ENCODE measurements around the gene ANTKMT.
A peak's percentile ranks its signal among the peaks of the same experiment; 100 is the strongest.
"Not testable (repeated sequence)": the region's sequence is repeated elsewhere in the genome, so short reads cannot be mapped to it uniquely, and the experiment has no call there.

ANTKMT gene

GRCh38 chr16:708959-709358 lies 12.0 kb upstream of the ANTKMT start:
- Histone ChIP-seq H3K4me1 (ENCODE audit: control insufficient read depth in 1 of 2, insufficient read depth in 2 of 2, low read length in 2 of 2) (no peaks in the 10 kb centered on the region), H3K9ac (ENCODE audit: low read depth in 1 of 2, low read length in 2 of 2) (no peak overlapping the region), H3K9me3 (ENCODE audit: control insufficient read depth in 1 of 2, low read length in 2 of 2) (no peaks in the 10 kb centered on the region), H3K4me3 (ENCODE audit: low read depth in 1 of 2, low read length in 2 of 2) (no peak overlapping the region), H3K27me3 (ENCODE audit: control insufficient read depth in 1 of 2, insufficient read depth in 2 of 2, low read length in 2 of 2) (peaks cover 62 to 65% of the 10 kb centered on the region in 2 donors), H3K27ac (ENCODE audit: low read depth, low read length) (no peak overlapping the region), H3K36me3 (ENCODE audit: control insufficient read depth in 1 of 2, insufficient read depth in 2 of 2, low read length in 2 of 2) (no peaks in the 10 kb centered on the region)

GRCh38 chr16:709566-710499 lies 11.1 kb upstream of the ANTKMT start:
- H3K9ac ChIP-seq (ENCODE audit: low read depth in 1 of 2, low read length in 2 of 2), result no peak overlapping the region
- H3K27me3 ChIP-seq (ENCODE audit: control insufficient read depth in 1 of 2, insufficient read depth in 2 of 2, low read length in 2 of 2), result peaks cover 53 to 59% of the 10 kb centered on the region in 2 donors
- H3K4me1 ChIP-seq (ENCODE audit: control insufficient read depth in 1 of 2, insufficient read depth in 2 of 2, low read length in 2 of 2), result peaks cover 0 to 4% of the 10 kb centered on the region in 2 donors
- no peak overlapping the region for H3K4me3 ChIP-seq (ENCODE audit: low read depth in 1 of 2, low read length in 2 of 2)
- no peak overlapping the region for H3K27ac ChIP-seq (ENCODE audit: low read depth, low read length)
- no peaks in the 10 kb centered on the region for H3K36me3 ChIP-seq (ENCODE audit: control insufficient read depth in 1 of 2, insufficient read depth in 2 of 2, low read length in 2 of 2)
- no peaks in the 10 kb centered on the region for H3K9me3 ChIP-seq (ENCODE audit: control insufficient read depth in 1 of 2, low read length in 2 of 2)

GRCh38 chr16:710500-711075 lies 10.4 kb upstream of the ANTKMT start:
- no peak overlapping the region for H3K9ac ChIP-seq (ENCODE audit: low read depth in 1 of 2, low read length in 2 of 2)
- peaks cover 53 to 56% of the 10 kb centered on the region in 2 donors for H3K27me3 ChIP-seq (ENCODE audit: control insufficient read depth in 1 of 2, insufficient read depth in 2 of 2, low read length in 2 of 2)

GRCh38 chr16:711084-711483 lies 9.9 kb upstream of the ANTKMT start:
- no peak overlapping the region for H3K27ac ChIP-seq (ENCODE audit: low read depth, low read length)
- H3K27me3 ChIP-seq (ENCODE audit: control insufficient read depth in 1 of 2, insufficient read depth in 2 of 2, low read length in 2 of 2), result peaks cover 56 to 60% of the 10 kb centered on the region in 2 donors
- no peaks in the 10 kb centered on the region for H3K36me3 ChIP-seq (ENCODE audit: control insufficient read depth in 1 of 2, insufficient read depth in 2 of 2, low read length in 2 of 2)
- H3K4me1 ChIP-seq (ENCODE audit: control insufficient read depth in 1 of 2, insufficient read depth in 2 of 2, low read length in 2 of 2), result peaks cover 3 to 7% of the 10 kb centered on the region in 2 donors
- H3K4me3 ChIP-seq (ENCODE audit: low read depth in 1 of 2, low read length in 2 of 2), result no peak overlapping the region
- H3K9me3 ChIP-seq (ENCODE audit: control insufficient read depth in 1 of 2, low read length in 2 of 2), result no peaks in the 10 kb centered on the region
- no peak overlapping the region for H3K9ac ChIP-seq (ENCODE audit: low read depth in 1 of 2, low read length in 2 of 2)

More at GRCh38 chr16:710500-711075, 10.4 kb upstream of the ANTKMT start:
- Histone ChIP-seq H3K4me3 (ENCODE audit: low read depth in 1 of 2, low read length in 2 of 2) (no peak overlapping the region), H3K27ac (ENCODE audit: low read depth, low read length) (no peak overlapping the region), H3K9me3 (ENCODE audit: control insufficient read depth in 1 of 2, low read length in 2 of 2) (no peaks in the 10 kb centered on the region), H3K36me3 (ENCODE audit: control insufficient read depth in 1 of 2, insufficient read depth in 2 of 2, low read length in 2 of 2) (no peaks in the 10 kb centered on the region), H3K4me1 (ENCODE audit: control insufficient read depth in 1 of 2, insufficient read depth in 2 of 2, low read length in 2 of 2) (peaks cover 0 to 4% of the 10 kb centered on the region in 2 donors)

- Histone ChIP-seq H3K27me3 (ENCODE audit: control insufficient read depth in 1 of 2, insufficient read depth in 2 of 2, low read length in 2 of 2) (peaks cover 56 to 60% of the 10 kb centered on the region in 2 donors), H3K9me3 (ENCODE audit: control insufficient read depth in 1 of 2, low read length in 2 of 2) (no peaks in the 10 kb centered on the region), H3K9ac (ENCODE audit: low read depth in 1 of 2, low read length in 2 of 2) (no peak overlapping the region), H3K27ac (ENCODE audit: low read depth, low read length) (no peak overlapping the region), H3K4me1 (ENCODE audit: control insufficient read depth in 1 of 2, insufficient read depth in 2 of 2, low read length in 2 of 2) (peaks cover 7 to 12% of the 10 kb centered on the region in 2 donors), H3K36me3 (ENCODE audit: control insufficient read depth in 1 of 2, insufficient read depth in 2 of 2, low read length in 2 of 2) (no peaks in the 10 kb centered on the region), H3K4me3 (ENCODE audit: low read depth in 1 of 2, low read length in 2 of 2) (no peak overlapping the region)
These were observed 9.2 kb upstream of the ANTKMT start for GRCh38 chr16:711548-712320.

- Histone ChIP-seq H3K4me1 (ENCODE audit: control insufficient read depth in 1 of 2, insufficient read depth in 2 of 2, low read length in 2 of 2) (peaks cover 7 to 13% of the 10 kb centered on the region in 2 donors), H3K27me3 (ENCODE audit: control insufficient read depth in 1 of 2, insufficient read depth in 2 of 2, low read length in 2 of 2) (peaks cover 49 to 54% of the 10 kb centered on the region in 2 donors)
- H3K36me3 ChIP-seq (ENCODE audit: control insufficient read depth in 1 of 2, insufficient read depth in 2 of 2, low read length in 2 of 2); H3K4me3 ChIP-seq (ENCODE audit: low read depth in 1 of 2, low read length in 2 of 2); H3K9ac ChIP-seq (ENCODE audit: low read depth in 1 of 2, low read length in 2 of 2); H3K9me3 ChIP-seq (ENCODE audit: control insufficient read depth in 1 of 2, low read length in 2 of 2); H3K27ac ChIP-seq (ENCODE audit: low read depth, low read length): not testable (repeated sequence)
These were observed 8.2 kb upstream of the ANTKMT start for GRCh38 chr16:712740-713250.

GRCh38 chr16:714079-714478 lies 6.9 kb upstream of the ANTKMT start:
- H3K9ac ChIP-seq (ENCODE audit: low read depth in 1 of 2, low read length in 2 of 2), result no peak overlapping the region
- peaks cover 16 to 24% of the 10 kb centered on the region in 2 donors for H3K4me1 ChIP-seq (ENCODE audit: control insufficient read depth in 1 of 2, insufficient read depth in 2 of 2, low read length in 2 of 2)
- no peak overlapping the region for H3K27ac ChIP-seq (ENCODE audit: low read depth, low read length)
- H3K4me3 ChIP-seq (ENCODE audit: low read depth in 1 of 2, low read length in 2 of 2), result no peak overlapping the region
- no peaks in the 10 kb centered on the region for H3K36me3 ChIP-seq (ENCODE audit: control insufficient read depth in 1 of 2, insufficient read depth in 2 of 2, low read length in 2 of 2)
- H3K27me3 ChIP-seq (ENCODE audit: control insufficient read depth in 1 of 2, insufficient read depth in 2 of 2, low read length in 2 of 2), result peaks cover 36 to 48% of the 10 kb centered on the region in 2 donors
- H3K9me3 ChIP-seq (ENCODE audit: control insufficient read depth in 1 of 2, low read length in 2 of 2), result no peaks in the 10 kb centered on the region

- no peak within 1 kb of the TSS for H3K9ac ChIP-seq (ENCODE audit: low read depth in 1 of 2, low read length in 2 of 2)
- H3K4me3 ChIP-seq (ENCODE audit: low read depth in 1 of 2, low read length in 2 of 2), result peak within 1 kb of the TSS; percentile 47 to 55
- no peaks in the 10 kb centered on the region for H3K9me3 ChIP-seq (ENCODE audit: control insufficient read depth in 1 of 2, low read length in 2 of 2)
- no peaks in the 10 kb centered on the region for H3K36me3 ChIP-seq (ENCODE audit: control insufficient read depth in 1 of 2, insufficient read depth in 2 of 2, low read length in 2 of 2)
- peaks cover 21 to 30% of the 10 kb centered on the region in 2 donors for H3K4me1 ChIP-seq (ENCODE audit: control insufficient read depth in 1 of 2, insufficient read depth in 2 of 2, low read length in 2 of 2)
- peaks cover 30 to 41% of the 10 kb centered on the region in 2 donors for H3K27me3 ChIP-seq (ENCODE audit: control insufficient read depth in 1 of 2, insufficient read depth in 2 of 2, low read length in 2 of 2)
- no peak within 1 kb of the TSS for H3K27ac ChIP-seq (ENCODE audit: low read depth, low read length)
These were observed 6.1 kb upstream of the ANTKMT start, which contains the start of gene METRN for GRCh38 chr16:714558-715476. METRN (plus strand) TSS chr16:715118; CDS start chr16:715290, 172 bp downstream.
